H1 (cell line): Measurements from ENCODE around the gene STAG1.

Experiments
- POLR2A ChIP-seq, 2 experiments: IDR thresholded peaks; 1 replicate in 1 of 2; 2 replicates in 1 of 2; pipeline ENCODE4 v1.6.1; 2011; ENCODE audit warnings: low read depth in 2 of 2, low read length in 2 of 2, mild to moderate bottlenecking in 2 of 2; ENCODE audit errors: control extremely low read depth in 1 of 2
- POLR2AphosphoS5 ChIP-seq: IDR thresholded peaks from 2 replicates; pipeline ENCODE4 v1.6.1; 2011; ENCODE audit warnings: low read depth, low read length
- RAD21 ChIP-seq, 2 experiments: IDR thresholded peaks in 1 of 2; conservative IDR thresholded peaks in 1 of 2; 2 replicates each; pipeline ENCODE4 v1.6.1; 2011; ENCODE audit warnings: low read depth in 2 of 2, low read length in 2 of 2, improper control_type of control experiment in 1 of 2, inconsistent platforms in 1 of 2, mild to moderate bottlenecking in 1 of 2, moderate library complexity in 1 of 2
- RFX5 ChIP-seq: IDR thresholded peaks from 2 replicates; pipeline ENCODE4 v1.6.1; 2011; ENCODE audit warnings: low read depth, low read length, improper control_type of control experiment, borderline replicate concordance
- SIN3A ChIP-seq, 2 experiments: IDR thresholded peaks in 1 of 2; conservative IDR thresholded peaks in 1 of 2; 2 replicates each; pipeline ENCODE4 v1.6.1; 2011 to 2012; ENCODE audit warnings: low read length in 2 of 2, improper control_type of control experiment in 1 of 2, low read depth in 1 of 2, mild to moderate bottlenecking in 1 of 2
- TAF1 ChIP-seq: IDR thresholded peaks from 2 replicates; pipeline ENCODE4 v1.6.1; 2011; ENCODE audit warnings: mild to moderate bottlenecking, low read depth, low read length
- TF ChIP-seq, protein P1 (sequence below), 3 experiments: IDR thresholded peaks; 1 replicate in 2 of 3; 2 replicates in 1 of 3; pipeline versions ENCODE4 v1.5.1 to v1.6.1; 2011; ENCODE audit warnings: low read length in 3 of 3, mild to moderate bottlenecking in 3 of 3, inconsistent platforms in 2 of 3, low read depth in 1 of 3, moderate library complexity in 1 of 3; ENCODE audit not compliant: insufficient read depth in 1 of 3; ENCODE audit errors: control extremely low read depth in 1 of 3

DNA sequence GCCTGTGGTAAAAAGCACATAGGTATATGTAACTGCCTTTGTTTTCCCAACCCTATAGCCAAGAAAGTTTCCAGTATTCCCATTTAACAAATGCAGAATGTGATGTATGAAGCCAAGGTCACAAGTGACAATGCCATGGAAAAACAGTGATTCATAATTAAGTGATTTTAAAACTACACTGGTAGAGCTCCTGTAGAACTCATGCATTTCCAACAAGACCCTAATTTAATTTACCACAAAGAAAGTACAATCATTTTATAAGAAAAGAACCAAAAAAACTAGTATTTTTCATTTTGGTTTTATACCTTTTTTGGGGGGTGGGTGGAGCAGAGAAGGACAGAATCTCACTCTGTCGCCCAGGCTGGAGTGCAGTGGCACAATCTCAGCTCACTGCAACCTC is 82.0 kb downstream of the STAG1 start:
- TF ChIP-seq, protein P1, sequence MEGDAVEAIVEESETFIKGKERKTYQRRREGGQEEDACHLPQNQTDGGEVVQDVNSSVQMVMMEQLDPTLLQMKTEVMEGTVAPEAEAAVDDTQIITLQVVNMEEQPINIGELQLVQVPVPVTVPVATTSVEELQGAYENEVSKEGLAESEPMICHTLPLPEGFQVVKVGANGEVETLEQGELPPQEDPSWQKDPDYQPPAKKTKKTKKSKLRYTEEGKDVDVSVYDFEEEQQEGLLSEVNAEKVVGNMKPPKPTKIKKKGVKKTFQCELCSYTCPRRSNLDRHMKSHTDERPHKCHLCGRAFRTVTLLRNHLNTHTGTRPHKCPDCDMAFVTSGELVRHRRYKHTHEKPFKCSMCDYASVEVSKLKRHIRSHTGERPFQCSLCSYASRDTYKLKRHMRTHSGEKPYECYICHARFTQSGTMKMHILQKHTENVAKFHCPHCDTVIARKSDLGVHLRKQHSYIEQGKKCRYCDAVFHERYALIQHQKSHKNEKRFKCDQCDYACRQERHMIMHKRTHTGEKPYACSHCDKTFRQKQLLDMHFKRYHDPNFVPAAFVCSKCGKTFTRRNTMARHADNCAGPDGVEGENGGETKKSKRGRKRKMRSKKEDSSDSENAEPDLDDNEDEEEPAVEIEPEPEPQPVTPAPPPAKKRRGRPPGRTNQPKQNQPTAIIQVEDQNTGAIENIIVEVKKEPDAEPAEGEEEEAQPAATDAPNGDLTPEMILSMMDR (IDR thresholded peaks at IDR 0.05; ENCODE audit: control extremely low read depth in 1 of 3, insufficient read depth in 1 of 3, low read depth in 1 of 3, low read length in 3 of 3) = no peak
- no peak for TF ChIP-seq RFX5
- TF ChIP-seq POLR2A (IDR thresholded peaks at IDR 0.05; ENCODE audit: control extremely low read depth in 1 of 2, low read depth in 2 of 2, low read length in 2 of 2) = no peak
- TF ChIP-seq RAD21 (IDR thresholded peaks at IDR 0.05 in 1 of 2, conservative IDR thresholded peaks at IDR 0.05 in 1 of 2; ENCODE audit: low read depth in 2 of 2, low read length in 2 of 2) = no peak
- TF ChIP-seq SIN3A (conservative IDR thresholded peaks at IDR 0.05 in 1 of 2, IDR thresholded peaks at IDR 0.05 in 1 of 2; ENCODE audit: low read depth in 1 of 2, low read length in 2 of 2) = no peak
- no peak for TF ChIP-seq TAF1
- TF ChIP-seq POLR2AphosphoS5 = no peak
